C4-2B (cell line): ENCODE results near the gene FAM163B.

Experiments used
- H3K27ac ChIP-seq: fragments of 450-650 bp; 2 replicates; pipeline ENCODE4 v1.5.1; 2017
- CTCF ChIP-seq: fragments of 450-650 bp; conservative IDR thresholded peaks from 2 replicates; pipeline ENCODE4 v1.5.1; 2017; ENCODE audit warnings: mild to moderate bottlenecking
- ZFX ChIP-seq: fragments of 450-650 bp; IDR thresholded peaks from 2 replicates; pipeline ENCODE4 v1.6.1; 2017

The FAM163B gene

GRCh38 chr9:133573791-133574515 lies 35.2 kb downstream of the FAM163B start:
- no peak for TF ChIP-seq ZFX
- H3K27ac ChIP-seq: no peak overlapping the region

GRCh38 chr9:133572821-133573361 lies 36.3 kb downstream of the FAM163B start:
- H3K27ac ChIP-seq: no peak overlapping the region
- no peak for TF ChIP-seq CTCF

- no peak overlapping the region for H3K27ac ChIP-seq
- no peak for TF ChIP-seq CTCF
- no peak for TF ChIP-seq ZFX
These were observed 37.1 kb downstream of the FAM163B start for GRCh38 chr9:133571896-133572595.

- no peak overlapping the region for H3K27ac ChIP-seq
These were observed 37.7 kb downstream of the FAM163B start for GRCh38 chr9:133571391-133571890.

GRCh38 chr9:133570691-133571080 lies 38.5 kb downstream of the FAM163B start:
- H3K27ac ChIP-seq: no peak overlapping the region
- TF ChIP-seq CTCF: no peak
- no peak for TF ChIP-seq ZFX

More at GRCh38 chr9:133571391-133571890, 37.7 kb downstream of the FAM163B start:
- TF ChIP-seq ZFX (no peak), CTCF (no peak)

GRCh38 chr9:133569891-133570690 lies 39.1 kb downstream of the FAM163B start:
- TF ChIP-seq CTCF (no peak), ZFX (no peak)
- H3K27ac ChIP-seq: no peak overlapping the region

- no peak overlapping the region for H3K27ac ChIP-seq
- TF ChIP-seq CTCF (no peak), ZFX (no peak)
These were observed 39.9 kb downstream of the FAM163B start for GRCh38 chr9:133569121-133569785.
